ENCODE data around the gene WDR46.

The WDR46 gene

GRCh38 chr6:33313709-33314514 is 24.9 kb upstream of the WDR46 start, which contains the start of gene TAPBP:
TAPBP (minus strand) TSS chr6:33314078; CDS start chr6:33314041, 37 bp downstream.
- peak; percentile 65 for DNase-seq (ENCODE audit: low read depth)

GRCh38 chr6:33313105-33313708 is 24.2 kb upstream of the WDR46 start:
- no peak for DNase-seq (ENCODE audit: low read depth)

- peak; percentile 53 for DNase-seq (ENCODE audit: low read depth)
Observed at GRCh38 chr6:33312361-33313104, 23.5 kb upstream of the WDR46 start.

- no peak for DNase-seq (ENCODE audit: low read depth)
Observed at GRCh38 chr6:33306356-33306755, 17.3 kb upstream of the WDR46 start.

GRCh38 chr6:33305052-33305451 is 16.0 kb upstream of the WDR46 start:
- no peak for DNase-seq (ENCODE audit: low read depth)

GRCh38 chr6:33304216-33304615 is 15.2 kb upstream of the WDR46 start:
- DNase-seq (ENCODE audit: low read depth) = no peak

GRCh38 chr6:33301877-33302276 is 12.8 kb upstream of the WDR46 start:
- no peak for DNase-seq (ENCODE audit: low read depth)

- DNase-seq (ENCODE audit: low read depth) = peak; percentile 85
Observed at GRCh38 chr6:33299237-33299944, 10.4 kb upstream of the WDR46 start.

GRCh38 chr6:33298773-33299236 is 9.8 kb upstream of the WDR46 start, which contains the start of gene RGL2:
RGL2 (minus strand) TSS chr6:33298942; CDS start chr6:33298610, 332 bp downstream.
- DNase-seq (ENCODE audit: low read depth) = no peak

- no peak for DNase-seq (ENCODE audit: low read depth)
Observed at GRCh38 chr6:33297956-33298772, 9.1 kb upstream of the WDR46 start.

- no peak for DNase-seq (ENCODE audit: low read depth)
Observed at GRCh38 chr6:33297406-33297955, 8.4 kb upstream of the WDR46 start.

GRCh38 chr6:33296797-33297405 is 7.9 kb upstream of the WDR46 start:
- no peak for DNase-seq (ENCODE audit: low read depth)

- DNase-seq (ENCODE audit: low read depth) = no peak
Observed at GRCh38 chr6:33295621-33296369, 6.8 kb upstream of the WDR46 start.

- DNase-seq (ENCODE audit: low read depth) = no peak
Observed at GRCh38 chr6:33294086-33294823, 5.2 kb upstream of the WDR46 start.

- no peak for DNase-seq (ENCODE audit: low read depth)
Observed at GRCh38 chr6:33292996-33293682, 4.1 kb upstream of the WDR46 start.

- DNase-seq (ENCODE audit: low read depth) = no peak
Observed at GRCh38 chr6:33290459-33290858, 1.4 kb upstream of the WDR46 start.

- no peak for DNase-seq (ENCODE audit: low read depth)
Observed at GRCh38 chr6:33289784-33290315, 811 bp upstream of the WDR46 start.

Measured in stimulated activated CD8-positive, alpha-beta memory T cell treated with anti-CD3 and anti-CD28 coated beads, Interleukin-7, amount 100 ng/mL, for 24 hours (primary cell).